KMS-11 (cell line): ENCODE data around the gene NFATC1.

ENCODE experiments used
- H2AFZ ChIP-seq: fragments of 200-600 bp; sonication (generic); 2 replicates; pipeline ENCODE4 v1.6.1; 2016; ENCODE audit warnings: antibody characterized with exemption, mixed run types, low read depth
- H3K27ac ChIP-seq: fragments of 200-600 bp; sonication (generic); 2 replicates; pipeline ENCODE4 v1.6.1; 2016; ENCODE audit warnings: mild to moderate bottlenecking, mixed run types
- H3K27me3 ChIP-seq: fragments of 200-600 bp; sonication (generic); 2 replicates; pipeline ENCODE4 v1.6.1; 2017; ENCODE audit warnings: mild to moderate bottlenecking, low read depth, mixed run types, moderate library complexity; ENCODE audit not compliant: insufficient read depth
- H3K36me3 ChIP-seq: fragments of 200-600 bp; sonication (generic); 2 replicates; pipeline ENCODE4 v1.6.1; 2017; ENCODE audit warnings: mild to moderate bottlenecking, mixed run types; ENCODE audit not compliant: insufficient read depth
- H3K4me1 ChIP-seq: fragments of 200-600 bp; sonication (generic); 2 replicates; pipeline ENCODE4 v1.6.1; 2016; ENCODE audit warnings: mild to moderate bottlenecking, low read depth, mixed run types; ENCODE audit not compliant: poor library complexity, severe bottlenecking
- H3K4me2 ChIP-seq: fragments of 200-600 bp; sonication (generic); 2 replicates; pipeline ENCODE4 v1.7.0; 2016; ENCODE audit warnings: mild to moderate bottlenecking, mixed run types
- H3K4me3 ChIP-seq: fragments of 200-600 bp; sonication (generic); IDR thresholded peaks from 2 replicates; pipeline ENCODE4 v1.6.1; 2017; ENCODE audit warnings: low read depth, low read length, mixed read lengths; ENCODE audit not compliant: insufficient read depth
- H3K79me2 ChIP-seq: fragments of 200-600 bp; sonication (generic); 2 replicates; pipeline ENCODE4 v1.6.1; 2016; ENCODE audit warnings: low read depth, mixed run types; ENCODE audit not compliant: insufficient read depth
- H3K9ac ChIP-seq: fragments of 200-600 bp; sonication (generic); 2 replicates; pipeline ENCODE4 v1.6.1; 2016; ENCODE audit warnings: mild to moderate bottlenecking, mixed run types
- H4K20me1 ChIP-seq: fragments of 200-600 bp; sonication (generic); 2 replicates; pipeline ENCODE4 v1.6.1; 2016; ENCODE audit warnings: mild to moderate bottlenecking, mixed run types; ENCODE audit not compliant: insufficient read depth
- CTCF ChIP-seq: fragments of 200-600 bp; sonication (generic); conservative IDR thresholded peaks from 2 replicates; pipeline ENCODE4 v1.6.1; 2017; ENCODE audit warnings: low read depth, mild to moderate bottlenecking, antibody characterized with exemption, low read length, moderate library complexity, mixed read lengths

NFATC1 gene

GRCh38 chr18:79545255-79545654, 149.5 kb downstream of the NFATC1 start:
- Histone ChIP-seq H3K4me3 (no peak overlapping the region), H3K79me2 (no peaks in the 10 kb centered on the region), H3K27ac (no peak overlapping the region), H3K4me1 (no peaks in the 10 kb centered on the region), H3K27me3 (peaks cover 15% of the 10 kb centered on the region; the same call in 1 of the 2 replicates), H4K20me1 (no peaks in the 10 kb centered on the region), H3K4me2 (no peak overlapping the region), H3K36me3 (no peaks in the 10 kb centered on the region), H3K9ac (no peak overlapping the region), H2AFZ (no peak overlapping the region)
- no peak for TF ChIP-seq CTCF

- no peak overlapping the region for H2AFZ ChIP-seq
- H3K27ac ChIP-seq, result no peak overlapping the region
- H3K4me2 ChIP-seq, result no peak overlapping the region
- H3K9ac ChIP-seq, result no peak overlapping the region
- H3K4me3 ChIP-seq, result no peak overlapping the region
- H3K27me3 ChIP-seq, result peaks cover 15% of the 10 kb centered on the region; the same call in 1 of the 2 replicates
- no peaks in the 10 kb centered on the region for H3K79me2 ChIP-seq
- no peaks in the 10 kb centered on the region for H4K20me1 ChIP-seq
- no peaks in the 10 kb centered on the region for H3K4me1 ChIP-seq
- no peak for TF ChIP-seq CTCF
- no peaks in the 10 kb centered on the region for H3K36me3 ChIP-seq
These were observed 150.0 kb downstream of the NFATC1 start for GRCh38 chr18:79545736-79546171.

- Histone ChIP-seq H3K4me3 (no peak overlapping the region), H3K27me3 (peaks cover 15% of the 10 kb centered on the region; the same call in 1 of the 2 replicates), H3K36me3 (no peaks in the 10 kb centered on the region), H3K79me2 (no peaks in the 10 kb centered on the region), H3K9ac (no peak overlapping the region), H2AFZ (no peak overlapping the region), H3K27ac (no peak overlapping the region), H3K4me2 (no peak overlapping the region), H4K20me1 (no peaks in the 10 kb centered on the region), H3K4me1 (no peaks in the 10 kb centered on the region)
- TF ChIP-seq CTCF, result no peak
These were observed 151.1 kb downstream of the NFATC1 start for GRCh38 chr18:79546781-79547272.

GRCh38 chr18:79547413-79548076, 151.8 kb downstream of the NFATC1 start:
- Histone ChIP-seq H3K4me3 (no peak overlapping the region), H3K27ac (no peak overlapping the region), H3K9ac (no peak overlapping the region), H3K4me2 (no peak overlapping the region), H4K20me1 (no peaks in the 10 kb centered on the region), H3K36me3 (no peaks in the 10 kb centered on the region), H3K4me1 (no peaks in the 10 kb centered on the region), H3K79me2 (no peaks in the 10 kb centered on the region), H3K27me3 (peaks cover 21% of the 10 kb centered on the region; the same call in 1 of the 2 replicates), H2AFZ (no peak overlapping the region)
- TF ChIP-seq CTCF, result no peak
